H7 (cell line): ENCODE results near the gene RPS6KA5. TPM values are rescaled to one million over a fixed set of nuclear protein-coding genes. Genes with fewer than 3 reads are reported as not detected.
"Not testable (repeated sequence)": the region's sequence is repeated elsewhere in the genome, so short reads cannot be mapped to it uniquely, and the experiment has no call there.

ENCODE experiments used
- DNase-seq: peaks from one replicate; pipeline ENCODE4 v3.0.0; 2012
- H3K27me3 ChIP-seq: 2 replicates; pipeline ENCODE4 v1.6.0; 2011; ENCODE audit warnings: mild to moderate bottlenecking, low read length; ENCODE audit not compliant: control insufficient read depth, insufficient read depth
- H3K36me3 ChIP-seq: replicated peaks from 2 replicates; pipeline ENCODE4 v1.5.1; 2011; ENCODE audit warnings: low read length; ENCODE audit not compliant: control insufficient read depth, insufficient read depth
- H3K4me3 ChIP-seq: 2 replicates; pipeline ENCODE4 v1.5.1; 2011; ENCODE audit warnings: low read depth, mild to moderate bottlenecking, control low read depth, low read length, moderate library complexity; ENCODE audit not compliant: insufficient read depth
- total RNA-seq: library from RNA; depleted of rRNA; stranded (reverse); fragments of >200 nt; shearing (Covaris generic); gene quantifications from 2 replicates; pipeline ENCODE4 v1.2.3, GENCODE V29; 2014

Gene RPS6KA5
- total RNA-seq, 1 experiment from 2014 or later: 1.1 TPM

- no peak overlapping the region for H3K4me3 ChIP-seq
- DNase-seq: no peak
- H3K27me3 ChIP-seq: no peaks in the 10 kb centered on the region
- H3K36me3 ChIP-seq: no peaks in the 10 kb centered on the region
Observed at GRCh38 chr14:91027561-91027960, 32.9 kb downstream of the RPS6KA5 start.

GRCh38 chr14:91022622-91023028 is 37.8 kb downstream of the RPS6KA5 start:
- not testable (repeated sequence) for H3K4me3 ChIP-seq, DNase-seq, H3K27me3 ChIP-seq, H3K36me3 ChIP-seq

DNA sequence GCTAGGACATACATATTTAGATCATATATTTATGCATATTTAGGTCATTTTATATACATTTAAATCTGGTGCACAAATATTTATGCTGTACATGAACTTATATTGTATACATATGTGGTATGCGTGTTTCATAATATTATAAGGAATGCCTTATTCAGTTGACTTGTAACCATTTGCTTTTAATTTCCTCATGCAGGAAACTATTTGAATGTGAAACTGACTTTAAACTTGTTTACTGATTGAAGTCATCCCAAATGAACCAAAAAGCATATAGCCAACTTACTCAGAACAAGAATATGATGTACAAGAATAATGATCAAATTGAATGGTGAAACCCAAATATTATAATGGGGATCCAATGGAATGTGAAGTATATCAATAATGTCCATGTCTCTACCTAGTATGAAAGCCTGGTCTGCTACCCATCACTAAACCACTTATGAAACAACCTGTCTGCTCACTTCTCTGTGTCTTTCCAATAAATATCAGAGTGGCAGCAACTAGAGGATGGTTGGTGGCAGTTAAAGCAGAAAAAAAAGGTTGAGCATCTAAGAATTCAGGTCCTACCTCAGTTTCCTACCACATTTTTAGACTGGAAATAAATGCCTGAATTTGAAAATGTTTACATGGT is 38.3 kb downstream of the RPS6KA5 start:
- DNase-seq: no peak
- H3K4me3 ChIP-seq: no peak overlapping the region
- H3K36me3 ChIP-seq: no peaks in the 10 kb centered on the region
- no peaks in the 10 kb centered on the region for H3K27me3 ChIP-seq

GRCh38 chr14:91021115-91021514 is 39.3 kb downstream of the RPS6KA5 start:
- Histone ChIP-seq H3K4me3 (no peak overlapping the region), H3K27me3 (no peaks in the 10 kb centered on the region), H3K36me3 (no peaks in the 10 kb centered on the region)
- no peak for DNase-seq

DNA sequence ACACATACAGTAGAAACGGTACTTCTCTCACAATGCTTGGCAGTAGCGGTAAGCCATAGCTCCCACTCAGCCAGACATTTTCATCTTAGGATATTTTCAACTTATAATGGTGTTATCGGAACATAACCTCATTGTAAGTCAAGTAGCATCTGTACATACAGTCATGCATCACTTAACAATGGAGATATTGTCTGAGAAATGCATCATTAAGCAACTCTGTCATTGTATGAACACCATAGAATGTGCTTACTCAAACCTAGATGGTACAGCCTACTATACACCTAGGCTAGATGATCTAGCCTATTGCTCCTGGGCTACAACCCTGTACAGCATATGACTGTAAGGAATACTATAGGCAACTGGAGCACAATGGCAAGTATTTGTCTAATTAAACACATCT is 40.8 kb downstream of the RPS6KA5 start:
- no peak overlapping the region for H3K4me3 ChIP-seq
- DNase-seq: no peak
- no peaks in the 10 kb centered on the region for H3K36me3 ChIP-seq
- H3K27me3 ChIP-seq: no peaks in the 10 kb centered on the region

DNA sequence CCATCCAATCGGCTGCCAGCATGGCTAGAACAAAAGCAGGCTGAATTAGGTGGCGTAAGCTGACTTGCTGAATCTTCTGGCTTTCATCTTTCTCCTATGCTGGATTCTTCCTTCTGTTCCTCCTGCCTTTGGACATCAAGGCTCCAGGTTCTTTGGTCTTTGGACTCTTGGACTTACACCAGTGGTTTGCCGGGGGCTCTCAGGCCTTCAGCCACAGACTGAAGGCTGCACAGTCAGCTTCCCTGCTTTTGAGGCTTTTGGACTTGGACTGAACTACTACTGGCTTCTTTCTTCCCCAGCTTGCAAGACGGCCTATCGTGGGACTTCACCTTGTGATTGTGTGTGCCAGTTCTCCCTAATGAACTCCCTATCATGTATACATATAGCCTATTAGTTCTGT is 42.0 kb downstream of the RPS6KA5 start:
- Histone ChIP-seq H3K4me3 (no peak overlapping the region), H3K36me3 (no peaks in the 10 kb centered on the region), H3K27me3 (no peaks in the 10 kb centered on the region)
- no peak for DNase-seq

- H3K36me3 ChIP-seq: no peaks in the 10 kb centered on the region
Observed at GRCh38 chr14:91016800-91017410, 43.5 kb downstream of the RPS6KA5 start.

DNA sequence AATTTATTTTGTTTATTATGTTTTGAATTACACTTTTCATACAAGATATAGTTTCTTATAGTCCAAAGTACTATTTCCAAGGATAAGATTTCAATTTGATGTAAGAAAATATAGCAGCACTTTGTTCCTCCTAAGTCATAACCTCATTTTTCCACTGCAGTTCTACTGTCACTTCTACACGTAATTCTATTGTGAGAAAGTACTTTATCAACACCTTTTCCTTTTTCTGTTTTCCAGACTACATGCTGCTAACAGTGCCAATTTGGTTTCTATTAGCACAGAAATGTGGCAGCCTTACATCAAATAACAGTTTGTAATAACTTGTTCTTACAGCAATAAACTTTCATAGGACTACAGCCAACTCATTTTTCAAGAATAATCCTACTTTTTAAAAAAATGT is 45.0 kb downstream of the RPS6KA5 start:
- H3K4me3 ChIP-seq: no peak overlapping the region
- no peaks in the 10 kb centered on the region for H3K36me3 ChIP-seq
- no peaks in the 10 kb centered on the region for H3K27me3 ChIP-seq
- DNase-seq: no peak

More at GRCh38 chr14:91016800-91017410, 43.5 kb downstream of the RPS6KA5 start:
- no peak for DNase-seq
- Histone ChIP-seq H3K4me3 (no peak overlapping the region), H3K27me3 (no peaks in the 10 kb centered on the region)

- no peak overlapping the region for H3K4me3 ChIP-seq
- no peaks in the 10 kb centered on the region for H3K27me3 ChIP-seq
- DNase-seq: no peak
- H3K36me3 ChIP-seq: no peaks in the 10 kb centered on the region
Observed at GRCh38 chr14:91012045-91012444, 48.4 kb downstream of the RPS6KA5 start.

DNA sequence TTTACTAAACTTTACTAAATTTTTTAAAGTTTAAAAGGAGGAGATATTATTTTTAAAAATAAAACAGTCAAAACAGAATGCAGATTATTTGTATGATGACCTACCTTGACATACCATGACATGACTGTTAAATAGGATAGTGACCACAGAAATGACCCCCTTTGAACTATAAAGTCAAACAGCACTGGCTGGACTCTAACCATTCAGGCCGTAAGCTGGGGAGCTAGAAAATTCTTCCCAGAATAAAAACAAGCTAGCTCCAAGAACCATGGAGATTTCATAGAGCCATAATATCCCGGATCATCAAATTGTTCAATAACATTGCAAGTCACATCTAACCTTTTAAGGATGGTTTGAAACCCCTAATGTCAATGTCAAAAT is 50.3 kb downstream of the RPS6KA5 start:
- no peak for DNase-seq

DNA sequence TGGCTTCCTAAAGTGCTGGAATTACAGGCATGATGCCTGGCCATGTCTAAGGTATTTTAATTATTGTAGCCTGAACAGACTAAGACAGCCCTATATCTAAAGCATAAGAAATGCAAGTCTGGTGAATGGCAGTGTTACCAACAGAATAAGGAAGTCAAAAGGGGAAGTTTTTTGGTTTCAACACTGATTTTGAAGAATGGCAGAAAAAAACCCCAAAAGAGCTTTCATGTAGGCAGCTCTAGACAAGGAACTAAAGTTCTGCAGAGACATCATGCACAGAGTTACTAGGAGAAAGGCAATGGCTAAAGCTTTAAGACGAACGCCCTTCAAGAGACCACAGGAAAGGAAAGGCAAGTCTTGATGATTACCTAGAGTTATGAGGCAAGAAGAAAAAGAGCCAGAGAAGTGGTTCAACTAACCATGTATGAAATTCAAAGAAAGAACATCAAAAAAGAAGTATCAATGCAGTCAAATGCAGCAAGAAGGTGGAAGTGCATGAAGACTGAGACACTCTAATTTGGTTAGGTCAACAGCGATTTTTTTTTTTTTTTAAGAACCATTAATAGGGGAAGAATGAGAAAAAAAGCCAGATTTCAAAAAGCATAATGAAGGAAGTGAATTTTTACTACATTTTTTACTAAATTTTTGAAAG is 50.8 kb downstream of the RPS6KA5 start:
- no peaks in the 10 kb centered on the region for H3K36me3 ChIP-seq
- no peak for DNase-seq
- no peak overlapping the region for H3K4me3 ChIP-seq
- no peaks in the 10 kb centered on the region for H3K27me3 ChIP-seq

More for the DNA sequence above, 50.3 kb downstream of the RPS6KA5 start:
- Histone ChIP-seq H3K36me3 (no peaks in the 10 kb centered on the region), H3K4me3 (no peak overlapping the region), H3K27me3 (no peaks in the 10 kb centered on the region)

- H3K4me3 ChIP-seq: no peak overlapping the region
- H3K36me3 ChIP-seq: no peaks in the 10 kb centered on the region
- DNase-seq: no peak
- H3K27me3 ChIP-seq: no peaks in the 10 kb centered on the region
Observed at GRCh38 chr14:91008759-91009409, 51.6 kb downstream of the RPS6KA5 start.

- no peaks in the 10 kb centered on the region for H3K27me3 ChIP-seq
- no peak overlapping the region for H3K4me3 ChIP-seq
- H3K36me3 ChIP-seq: no peaks in the 10 kb centered on the region
- DNase-seq: no peak
Observed at GRCh38 chr14:91005716-91006115, 54.7 kb downstream of the RPS6KA5 start.

DNA sequence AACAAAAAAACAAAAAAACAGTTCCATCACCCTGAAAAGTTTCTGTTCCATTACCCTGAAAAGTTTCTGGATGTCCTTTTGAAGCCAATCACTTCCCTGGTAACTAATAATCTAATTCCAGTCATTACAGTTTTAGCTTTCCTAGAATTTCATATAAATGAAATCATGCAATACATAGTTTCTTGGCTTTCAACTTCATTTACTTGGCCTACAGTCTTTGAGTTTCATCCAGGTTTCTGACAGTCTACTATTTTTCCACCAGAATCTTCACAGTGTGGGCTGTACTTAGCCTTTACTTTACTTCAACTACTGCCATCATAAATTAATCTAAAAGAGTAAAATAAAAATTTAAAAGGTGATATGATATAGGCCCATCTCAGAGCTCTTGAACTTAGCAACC is 55.5 kb downstream of the RPS6KA5 start:
- Histone ChIP-seq H3K27me3 (no peaks in the 10 kb centered on the region), H3K36me3 (no peaks in the 10 kb centered on the region), H3K4me3 (no peak overlapping the region)
- no peak for DNase-seq

DNA sequence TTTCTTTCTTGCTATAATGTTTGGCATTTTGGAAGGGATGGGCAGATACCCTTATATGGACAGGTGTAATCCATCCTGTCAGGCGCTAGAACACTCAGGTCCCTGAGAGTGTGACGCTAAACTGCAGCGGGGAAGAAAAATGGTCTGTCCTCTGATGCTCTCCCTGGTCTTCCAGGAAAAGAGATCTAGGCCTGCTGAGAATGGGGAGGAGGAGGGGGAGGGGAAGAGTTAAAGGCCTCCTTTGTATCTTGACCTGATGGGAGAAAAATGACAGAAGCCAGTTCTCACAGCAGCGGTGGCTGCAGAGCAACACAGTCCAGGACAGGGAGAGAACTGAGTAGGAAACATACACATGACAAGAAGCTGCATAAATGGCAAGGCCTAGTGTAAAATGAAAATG is 61.1 kb downstream of the RPS6KA5 start:
- no peaks in the 10 kb centered on the region for H3K36me3 ChIP-seq
- peak; percentile 21 for DNase-seq

More for the DNA sequence above, 61.1 kb downstream of the RPS6KA5 start:
- no peak overlapping the region for H3K4me3 ChIP-seq
- H3K27me3 ChIP-seq: no peaks in the 10 kb centered on the region
